ENCODE data around the gene PPIF.

The PPIF gene

GRCh38 chr10:79314761-79315601 lies 32.3 kb upstream of the PPIF start (continued):
- TF ChIP-seq CREB5 (CRISPR knock-in tag; IDR thresholded peaks at IDR 0.05; ENCODE audit: low read depth) (no peak), GLIS3 (CRISPR knock-in tag; IDR thresholded peaks at IDR 0.05) (no peak), BACH2 (CRISPR knock-in tag; IDR thresholded peaks at IDR 0.05; ENCODE audit: borderline replicate concordance) (no peak), PATZ1 (CRISPR knock-in tag; IDR thresholded peaks at IDR 0.05; ENCODE audit: borderline replicate concordance) (no peak), ZNF70 (CRISPR knock-in tag; IDR thresholded peaks at IDR 0.05) (no peak)

GRCh38 chr10:79315602-79315920 lies 31.7 kb upstream of the PPIF start:
- TF ChIP-seq CSRNP3 (CRISPR knock-in tag; IDR thresholded peaks at IDR 0.05) (no peak), ZC3H10 (CRISPR knock-in tag; IDR thresholded peaks at IDR 0.05) (no peak), ESRRG (CRISPR knock-in tag; IDR thresholded peaks at IDR 0.05) (no peak), ZNF8 (CRISPR knock-in tag; IDR thresholded peaks at IDR 0.05) (no peak), TSHZ2 (CRISPR knock-in tag; IDR thresholded peaks at IDR 0.05) (no peak), ARNTL (CRISPR knock-in tag; IDR thresholded peaks at IDR 0.05; ENCODE audit: borderline replicate concordance, low read depth) (no peak), RARB (CRISPR knock-in tag; IDR thresholded peaks at IDR 0.05) (no peak), ZNF70 (CRISPR knock-in tag; IDR thresholded peaks at IDR 0.05) (no peak), SNAI2 (CRISPR knock-in tag; IDR thresholded peaks at IDR 0.05) (no peak), OSR1 (CRISPR knock-in tag; IDR thresholded peaks at IDR 0.05) (no peak), BACH2 (CRISPR knock-in tag; IDR thresholded peaks at IDR 0.05; ENCODE audit: borderline replicate concordance) (no peak), POU6F1 (CRISPR knock-in tag; IDR thresholded peaks at IDR 0.05; ENCODE audit: borderline replicate concordance, low read depth) (no peak), GLIS3 (CRISPR knock-in tag; IDR thresholded peaks at IDR 0.05) (no peak), CREB5 (CRISPR knock-in tag; IDR thresholded peaks at IDR 0.05; ENCODE audit: low read depth) (no peak), TCF4 (CRISPR knock-in tag; IDR thresholded peaks at IDR 0.05; ENCODE audit: borderline replicate concordance) (no peak), PPARA (CRISPR knock-in tag; IDR thresholded peaks at IDR 0.05; ENCODE audit: borderline replicate concordance) (no peak), TOX (CRISPR knock-in tag; IDR thresholded peaks at IDR 0.05; ENCODE audit: borderline replicate concordance) (no peak)
- ATAC-seq = no peak
